ENCODE data around the gene WDR91. TPM values are rescaled to one million over a fixed set of nuclear protein-coding genes. Genes with fewer than 3 reads are reported as not detected.

WDR91 gene
- 11.5 TPM for total RNA-seq (ENCODE audit: unreplicated experiment)
- long read RNA-seq, full-length matches to known transcripts, result 1 of 3 reads
- long read RNA-seq, partial matches to known transcripts, result 1 of 3 reads
- long read RNA-seq, other reads (novel, unspliced or antisense), result 1 of 3 reads

DNA sequence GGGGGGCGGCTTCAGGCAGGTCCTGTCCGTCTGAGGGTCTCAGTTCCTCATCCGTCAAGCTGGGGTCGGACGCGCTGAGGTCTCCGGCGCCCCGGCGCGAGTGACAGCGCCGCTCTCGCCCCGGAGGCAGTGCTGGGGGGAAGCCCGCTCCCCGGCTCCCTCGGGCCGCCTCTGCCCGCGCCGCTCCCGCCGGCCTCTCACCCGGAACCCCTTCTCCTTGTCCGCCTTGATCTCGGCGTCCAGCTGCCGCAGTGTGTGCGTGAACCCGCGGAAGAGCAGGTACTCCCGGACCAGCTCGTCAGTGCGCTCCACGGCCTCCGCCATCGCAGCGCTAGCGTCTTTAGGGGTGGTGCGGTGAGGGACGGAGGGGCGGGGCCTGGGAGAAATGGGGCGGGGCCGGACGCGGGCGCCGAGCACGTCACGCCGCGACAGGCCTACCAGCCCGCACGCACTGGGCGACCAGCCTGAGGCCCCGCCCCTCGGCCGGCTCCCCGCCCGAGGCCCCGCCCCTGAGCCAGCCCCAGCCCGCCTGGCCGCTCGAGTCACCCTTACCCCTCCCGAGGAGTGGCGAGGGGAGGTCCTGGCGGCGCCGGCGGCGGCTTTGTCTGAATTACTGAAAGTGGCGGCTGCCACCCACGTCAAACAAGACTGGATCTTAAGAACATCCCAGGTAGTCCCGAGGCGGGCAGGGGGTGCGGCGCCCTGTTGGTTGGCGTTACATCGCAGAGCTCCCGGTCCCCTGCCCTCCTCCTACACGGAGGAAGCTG lies at the start of gene WDR91:
Gene WDR91 (minus strand): TSS at position 348 of the 767 bp plus-strand sequence. CDS start 24 bp downstream, at position 324.
- Mint-ChIP-seq H3K9me3 (ENCODE audit: unreplicated experiment) (no peaks in the 10 kb centered on the region), H3K4me1 (ENCODE audit: unreplicated experiment) (peaks cover 9% of the 10 kb centered on the region), H3K27ac (ENCODE audit: unreplicated experiment) (peak within 1 kb of the TSS; percentile 61), H3K36me3 (ENCODE audit: low read depth, unreplicated experiment) (no peaks in the 10 kb centered on the region), H3K27me3 (ENCODE audit: unreplicated experiment) (no peaks in the 10 kb centered on the region), H3K4me3 (ENCODE audit: unreplicated experiment) (peak within 1 kb of the TSS; percentile 95)
- DNase-seq (ENCODE audit: low spot score), result peak; percentile 98
- no peak for TF ChIP-seq CTCF (IDR thresholded peaks at IDR 0.05; ENCODE audit: unreplicated experiment)

DNA sequence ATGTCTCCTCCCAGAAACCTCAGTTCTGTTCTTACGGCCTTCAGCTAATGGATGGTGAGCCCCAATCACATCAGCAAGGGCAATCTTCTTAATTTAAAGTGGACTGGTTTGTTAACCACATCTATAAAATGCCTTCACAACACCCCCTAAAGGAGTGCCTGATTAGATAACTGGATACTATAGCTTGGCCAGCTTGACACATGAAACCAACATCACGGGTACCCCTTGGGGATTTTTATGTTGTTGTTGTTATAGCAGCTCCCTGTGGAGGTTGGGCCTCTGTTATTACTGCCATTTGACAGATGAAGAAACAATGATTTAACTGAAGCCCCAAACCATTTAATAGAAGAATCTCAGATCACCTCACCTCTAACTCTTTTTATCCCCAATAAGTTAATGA lies 49.1 kb upstream of the WDR91 start:
- Mint-ChIP-seq H3K4me1 (ENCODE audit: unreplicated experiment) (peaks cover 8% of the 10 kb centered on the region), H3K27ac (ENCODE audit: unreplicated experiment) (no peak overlapping the region), H3K27me3 (ENCODE audit: unreplicated experiment) (peaks cover 4% of the 10 kb centered on the region), H3K9me3 (ENCODE audit: unreplicated experiment) (no peaks in the 10 kb centered on the region), H3K4me3 (ENCODE audit: unreplicated experiment) (no peak overlapping the region), H3K36me3 (ENCODE audit: low read depth, unreplicated experiment) (no peaks in the 10 kb centered on the region)
- no peak for DNase-seq (ENCODE audit: low spot score)
- TF ChIP-seq CTCF (IDR thresholded peaks at IDR 0.05; ENCODE audit: unreplicated experiment), result no peak

DNA sequence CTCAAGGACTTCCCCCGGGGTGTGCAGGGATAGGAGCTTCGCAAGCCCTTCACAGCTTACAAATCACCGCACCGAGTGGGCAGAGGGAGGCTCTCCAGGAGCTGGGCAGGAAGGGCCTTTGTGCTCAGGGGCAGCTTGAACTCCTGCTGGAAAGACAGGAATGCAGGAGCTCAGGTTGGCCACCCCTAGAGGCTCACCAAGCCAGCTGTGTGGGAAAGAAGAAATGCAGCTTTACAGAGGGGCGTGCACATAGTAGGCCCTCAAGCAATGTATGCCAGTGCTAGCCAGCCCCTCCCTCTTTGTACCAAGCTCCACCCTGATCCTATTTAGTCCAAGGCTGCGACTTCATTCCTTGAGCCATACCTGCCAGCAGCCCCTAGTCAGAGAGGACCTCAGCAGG lies 48.4 kb upstream of the WDR91 start:
- H3K36me3 Mint-ChIP-seq (ENCODE audit: low read depth, unreplicated experiment), result no peaks in the 10 kb centered on the region
- H3K9me3 Mint-ChIP-seq (ENCODE audit: unreplicated experiment), result no peaks in the 10 kb centered on the region
- no peak overlapping the region for H3K27ac Mint-ChIP-seq (ENCODE audit: unreplicated experiment)
- no peak overlapping the region for H3K4me3 Mint-ChIP-seq (ENCODE audit: unreplicated experiment)
- TF ChIP-seq CTCF (IDR thresholded peaks at IDR 0.05; ENCODE audit: unreplicated experiment), result no peak
- DNase-seq (ENCODE audit: low spot score), result no peak
- peaks cover 4% of the 10 kb centered on the region for H3K27me3 Mint-ChIP-seq (ENCODE audit: unreplicated experiment)
- peaks cover 11% of the 10 kb centered on the region for H3K4me1 Mint-ChIP-seq (ENCODE audit: unreplicated experiment)

- no peak for DNase-seq (ENCODE audit: low spot score)
- Mint-ChIP-seq H3K4me3 (ENCODE audit: unreplicated experiment) (no peak overlapping the region), H3K27ac (ENCODE audit: unreplicated experiment) (no peak overlapping the region), H3K9me3 (ENCODE audit: unreplicated experiment) (no peaks in the 10 kb centered on the region), H3K4me1 (ENCODE audit: unreplicated experiment) (peaks cover 11% of the 10 kb centered on the region), H3K27me3 (ENCODE audit: unreplicated experiment) (peaks cover 4% of the 10 kb centered on the region), H3K36me3 (ENCODE audit: low read depth, unreplicated experiment) (no peaks in the 10 kb centered on the region)
- TF ChIP-seq CTCF (IDR thresholded peaks at IDR 0.05; ENCODE audit: unreplicated experiment), result no peak
These were observed 47.3 kb upstream of the WDR91 start for GRCh38 chr7:135258585-135258984.

GRCh38 chr7:135257790-135258189 lies 46.5 kb upstream of the WDR91 start:
- no peak overlapping the region for H3K4me3 Mint-ChIP-seq (ENCODE audit: unreplicated experiment)

More at GRCh38 chr7:135257790-135258189, 46.5 kb upstream of the WDR91 start:
- TF ChIP-seq CTCF (IDR thresholded peaks at IDR 0.05; ENCODE audit: unreplicated experiment), result no peak
- no peak overlapping the region for H3K27ac Mint-ChIP-seq (ENCODE audit: unreplicated experiment)
- no peak for DNase-seq (ENCODE audit: low spot score)
- H3K27me3 Mint-ChIP-seq (ENCODE audit: unreplicated experiment), result peaks cover 4% of the 10 kb centered on the region
- H3K4me1 Mint-ChIP-seq (ENCODE audit: unreplicated experiment), result peaks cover 11% of the 10 kb centered on the region
- H3K36me3 Mint-ChIP-seq (ENCODE audit: low read depth, unreplicated experiment), result no peaks in the 10 kb centered on the region
- no peaks in the 10 kb centered on the region for H3K9me3 Mint-ChIP-seq (ENCODE audit: unreplicated experiment)

All from endothelial cell (in vitro differentiated cells).